Sigmoid colon (tissue), 7 donors: ENCODE measurements around the gene BRD3. TPM values are rescaled to one million over a fixed set of nuclear protein-coding genes. Genes with fewer than 3 reads are reported as not detected.

Experiments used
- DNase-seq: peaks from one replicate; pipeline ENCODE4 v3.0.0-alpha.2; 2019
- H3K27ac ChIP-seq, 4 donors: fragments of 200-600 bp; sonication (generic); one replicate each; pipeline ENCODE4 v1.5.1; 2016 to 2019; ENCODE audit warnings: mild to moderate bottlenecking in 1 of 4
- H3K27me3 ChIP-seq, 3 donors: fragments of 200-600 bp; sonication (generic); one replicate each; pipeline ENCODE4 v1.5.1; 2019; ENCODE audit warnings: mild to moderate bottlenecking in 1 of 3
- H3K36me3 ChIP-seq, 4 donors: fragments of 200-600 bp; sonication (generic); one replicate each; pipeline ENCODE4 v1.5.1; 2016 to 2019
- H3K4me1 ChIP-seq, 4 donors: fragments of 200-600 bp; sonication (generic); one replicate each; pipeline ENCODE4 v1.5.1; 2017 to 2019
- H3K4me3 ChIP-seq, 4 donors: fragments of 200-600 bp; sonication (generic); one replicate each; pipeline ENCODE4 v1.5.1; 2017 to 2019; ENCODE audit warnings: mild to moderate bottlenecking in 2 of 4, moderate library complexity in 1 of 4
- H3K9me3 ChIP-seq, 4 donors: fragments of 200-600 bp in 3 of 4; sonication (generic) in 3 of 4; one replicate each; pipeline versions ENCODE4 v1.5.1 to v1.6.1; 2013 to 2019
- EP300 ChIP-seq, 4 donors: sonication (generic); formaldehyde crosslinking; IDR thresholded peaks; one replicate each; pipeline ENCODE4 v1.6.1; 2017; ENCODE audit warnings: antibody characterized with exemption in 4 of 4
- POLR2A ChIP-seq, 2 donors: fragments of 450-650 bp; IDR thresholded peaks; one replicate each; pipeline ENCODE4 v1.6.1; 2016; ENCODE audit warnings: antibody characterized with exemption in 2 of 2, mild to moderate bottlenecking in 2 of 2, moderate library complexity in 2 of 2
- POLR2AphosphoS5 ChIP-seq, 4 donors: sonication (generic); formaldehyde crosslinking; IDR thresholded peaks; one replicate each; pipeline ENCODE4 v1.6.1; 2017; ENCODE audit warnings: antibody characterized with exemption in 4 of 4
- WGBS, 2 donors: extraction: QIAGEN DNeasy Blood & Tissue Kit; methylation state at CpG; one replicate each; pipeline ENCODE4 v1.1.7; 2013; 5-methylcytosine and 5-hydroxymethylcytosine counted together
- intact Hi-C: fragments of 100-400 bp; cut with DNase I; formaldehyde crosslinking; loops from one replicate; pipeline ENCODE4 v1.15.1; 2023
- polyA plus RNA-seq, 3 donors: library from polyadenylated mRNA; stranded (reverse); fragments of 200-250 nt; gene quantifications; one replicate each; pipeline ENCODE4 v1.2.3, GENCODE V29; 2013
- total RNA-seq, 4 donors: library from RNA; depleted of rRNA; stranded (reverse); fragments of >200 nt; gene quantifications; one replicate each; pipeline ENCODE4 v1.1.0, GENCODE V29; 2016
- TF ChIP-seq, protein P1 (sequence below), 4 experiments: fragments of 450-650 bp in 3 of 4; fragments of 200-600 bp in 1 of 4; IDR thresholded peaks; one replicate each; pipeline ENCODE4 v1.5.1; 2016 to 2019; ENCODE audit warnings: antibody characterized with exemption in 4 of 4, mild to moderate bottlenecking in 3 of 4, moderate library complexity in 2 of 4
- donor health status: healthy with polysubstance abuse.
- donor health status: Bipolar disorder and iron deficiency.
- donor health status: healthy.

Gene BRD3
- total and polyA plus RNA-seq, 7 donors: 4.4 to 34.5 (median 21.8) TPM

- WGBS, 2 donors: 91 to 92% methylated on average over 21 of the region's 21 CpGs
Observed at GRCh38 chr9:134046894-134047681, 20.7 kb downstream of the BRD3 start.

GRCh38 chr9:134045841-134046544 is 21.8 kb downstream of the BRD3 start:
- WGBS, 2 donors: 86% methylated on average over 26 of the region's 26 CpGs
- TF ChIP-seq EP300 (IDR thresholded peaks at IDR 0.05): no peak
- TF ChIP-seq, protein P1, sequence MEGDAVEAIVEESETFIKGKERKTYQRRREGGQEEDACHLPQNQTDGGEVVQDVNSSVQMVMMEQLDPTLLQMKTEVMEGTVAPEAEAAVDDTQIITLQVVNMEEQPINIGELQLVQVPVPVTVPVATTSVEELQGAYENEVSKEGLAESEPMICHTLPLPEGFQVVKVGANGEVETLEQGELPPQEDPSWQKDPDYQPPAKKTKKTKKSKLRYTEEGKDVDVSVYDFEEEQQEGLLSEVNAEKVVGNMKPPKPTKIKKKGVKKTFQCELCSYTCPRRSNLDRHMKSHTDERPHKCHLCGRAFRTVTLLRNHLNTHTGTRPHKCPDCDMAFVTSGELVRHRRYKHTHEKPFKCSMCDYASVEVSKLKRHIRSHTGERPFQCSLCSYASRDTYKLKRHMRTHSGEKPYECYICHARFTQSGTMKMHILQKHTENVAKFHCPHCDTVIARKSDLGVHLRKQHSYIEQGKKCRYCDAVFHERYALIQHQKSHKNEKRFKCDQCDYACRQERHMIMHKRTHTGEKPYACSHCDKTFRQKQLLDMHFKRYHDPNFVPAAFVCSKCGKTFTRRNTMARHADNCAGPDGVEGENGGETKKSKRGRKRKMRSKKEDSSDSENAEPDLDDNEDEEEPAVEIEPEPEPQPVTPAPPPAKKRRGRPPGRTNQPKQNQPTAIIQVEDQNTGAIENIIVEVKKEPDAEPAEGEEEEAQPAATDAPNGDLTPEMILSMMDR (IDR thresholded peaks at IDR 0.05): no peak
- no peak for TF ChIP-seq POLR2AphosphoS5 (IDR thresholded peaks at IDR 0.05)
- no peak for TF ChIP-seq POLR2A (IDR thresholded peaks at IDR 0.05)
- H3K9me3 ChIP-seq: no peaks in the 10 kb centered on the region
- H3K4me1 ChIP-seq: peaks cover 0 to 18% (median 9%) of the 10 kb centered on the region in 4 donors
- DNase-seq: no peak
- H3K27me3 ChIP-seq: no peaks in the 10 kb centered on the region
- H3K4me3 ChIP-seq: no peak overlapping the region
- no peak overlapping the region for H3K27ac ChIP-seq
- intact Hi-C loops: no loop called here
- H3K36me3 ChIP-seq: peaks cover 30 to 97% (median 73%) of the 10 kb centered on the region in 4 donors

More at GRCh38 chr9:134046894-134047681, 20.7 kb downstream of the BRD3 start:
- no peak for DNase-seq
- H3K27ac ChIP-seq: no peak overlapping the region
- TF ChIP-seq EP300 (IDR thresholded peaks at IDR 0.05) (no peak), POLR2AphosphoS5 (IDR thresholded peaks at IDR 0.05) (no peak), POLR2A (IDR thresholded peaks at IDR 0.05) (no peak)
- TF ChIP-seq, protein P1 (IDR thresholded peaks at IDR 0.05): no peak
- H3K4me3 ChIP-seq: no peak overlapping the region
- H3K36me3 ChIP-seq: peaks cover 26 to 97% (median 73%) of the 10 kb centered on the region in 4 donors
- intact Hi-C loops: no loop called here
- no peaks in the 10 kb centered on the region for H3K9me3 ChIP-seq
- peaks cover 0 to 13% (median 4%) of the 10 kb centered on the region in 4 donors for H3K4me1 ChIP-seq
- H3K27me3 ChIP-seq: no peaks in the 10 kb centered on the region

DNA sequence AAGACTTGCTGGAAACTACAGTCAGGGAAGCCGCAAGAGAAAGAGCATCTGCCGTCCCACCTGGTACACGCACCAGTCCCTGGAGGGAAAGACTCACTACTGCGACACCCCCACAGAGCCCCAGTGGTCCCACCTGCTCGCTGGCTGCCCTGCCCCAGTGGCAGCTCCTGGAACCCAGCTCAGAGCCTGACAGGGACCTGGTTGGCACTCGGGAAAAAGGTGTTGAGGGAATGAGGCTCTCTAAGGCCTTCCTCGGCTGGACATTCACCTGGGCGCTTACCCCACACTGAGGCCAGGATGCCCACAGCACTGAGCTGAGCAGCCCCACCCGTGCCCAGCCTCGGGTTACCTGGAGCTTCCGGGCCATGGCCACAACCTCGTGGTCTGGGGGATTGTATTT is 22.9 kb downstream of the BRD3 start:
- intact Hi-C loops: no loop called here
- peaks cover 0 to 20% (median 11%) of the 10 kb centered on the region in 4 donors for H3K4me1 ChIP-seq
- TF ChIP-seq, protein P1 (IDR thresholded peaks at IDR 0.05): no peak
- TF ChIP-seq EP300 (IDR thresholded peaks at IDR 0.05) (no peak), POLR2AphosphoS5 (IDR thresholded peaks at IDR 0.05) (no peak), POLR2A (IDR thresholded peaks at IDR 0.05) (no peak)
- H3K9me3 ChIP-seq: no peaks in the 10 kb centered on the region
- H3K27ac ChIP-seq: no peak overlapping the region
- DNase-seq: no peak
- H3K36me3 ChIP-seq: peaks cover 21 to 97% (median 70%) of the 10 kb centered on the region in 4 donors
- H3K27me3 ChIP-seq: no peaks in the 10 kb centered on the region
- 90 to 91% methylated on average over 12 of the region's 12 CpGs for WGBS, 2 donors
- H3K4me3 ChIP-seq: no peak overlapping the region

DNA sequence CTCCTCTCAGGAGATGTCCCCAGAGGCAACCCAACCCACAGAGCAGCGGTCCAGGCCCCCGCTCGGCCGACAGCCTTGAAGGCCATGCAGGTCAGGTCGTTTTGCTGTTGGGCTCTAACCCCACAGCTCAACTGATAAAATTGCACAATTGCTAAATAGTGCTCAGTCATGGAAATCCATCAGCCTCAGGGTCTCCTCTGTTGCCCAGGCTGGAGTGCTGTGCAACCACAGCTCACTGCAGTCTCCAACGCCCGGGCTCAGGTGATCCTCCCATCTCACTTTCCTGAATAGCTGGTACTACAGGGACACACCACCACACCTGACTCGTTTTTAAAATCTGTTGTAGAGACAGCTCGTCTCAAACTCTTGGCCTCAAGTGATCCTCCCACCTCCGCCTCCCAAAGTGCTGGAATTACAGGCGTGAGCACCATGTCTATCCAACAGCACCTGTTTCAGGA is 24.3 kb downstream of the BRD3 start:
- Histone ChIP-seq H3K9me3 (no peaks in the 10 kb centered on the region), H3K4me1 (peaks cover 0 to 8% (median 7%) of the 10 kb centered on the region in 4 donors), H3K4me3 (no peak overlapping the region), H3K27me3 (no peaks in the 10 kb centered on the region), H3K36me3 (peaks cover 21 to 97% (median 72%) of the 10 kb centered on the region in 4 donors), H3K27ac (no peak overlapping the region)
- no peak for TF ChIP-seq POLR2A (IDR thresholded peaks at IDR 0.05)
- TF ChIP-seq POLR2AphosphoS5 (IDR thresholded peaks at IDR 0.05): no peak
- TF ChIP-seq, protein P1 (IDR thresholded peaks at IDR 0.05): no peak
- no peak for TF ChIP-seq EP300 (IDR thresholded peaks at IDR 0.05)
- 85 to 90% methylated on average over 11 of the region's 11 CpGs for WGBS, 2 donors
- intact Hi-C loops: no loop called here
- no peak for DNase-seq
